ENCODE results near the gene NCAPG2. TPM values are rescaled to one million over a fixed set of nuclear protein-coding genes. Genes with fewer than 3 reads are reported as not detected.
"Not testable (repeated sequence)": the region's sequence is repeated elsewhere in the genome, so short reads cannot be mapped to it uniquely, and the experiment has no call there.

Gene NCAPG2
- total RNA-seq, 2 experiments from 2014 or later = 139 to 173 TPM

- Mint-ChIP-seq H3K4me3 (no peak overlapping the region), H3K27me3 (no peaks in the 10 kb centered on the region), H3K36me3 (ENCODE audit: low read depth) (peaks cover 74% of the 10 kb centered on the region), H3K9me3 (peaks cover 2% of the 10 kb centered on the region), H3K4me1 (peaks cover 76% of the 10 kb centered on the region), H3K27ac (peak overlapping the region; percentile 50)
- DNase-seq = no peak
- ChIA-PET CTCF (no interaction called here), POLR2A (interaction anchor here (0.6 kb wide), 1 partner anchor 365 kb away, joined by 3 read pairs; no protein-coding TSS in a partner anchor)
Measured at GRCh38 chr7:158699341-158699740, 5.3 kb downstream of the NCAPG2 start.

- Mint-ChIP-seq H3K27me3 (no peaks in the 10 kb centered on the region), H3K27ac (peak overlapping the region; percentile 50), H3K9me3 (peaks cover 2% of the 10 kb centered on the region), H3K36me3 (ENCODE audit: low read depth) (peaks cover 76% of the 10 kb centered on the region), H3K4me1 (peaks cover 78% of the 10 kb centered on the region), H3K4me3 (no peak overlapping the region)
- ChIA-PET POLR2A (interaction anchor here (0.6 kb wide), 1 partner anchor 366 kb away, joined by 3 read pairs; no protein-coding TSS in a partner anchor), CTCF (interaction anchor here (1.0 to 1.2 kb wide), 3 partner anchors 40 to 278 kb away, joined by 3 to 6 read pairs (median 5); no protein-coding TSS in a partner anchor)
- no peak for DNase-seq
Measured at GRCh38 chr7:158698657-158699195, 5.9 kb downstream of the NCAPG2 start.

GRCh38 chr7:158697597-158697996 is 7.0 kb downstream of the NCAPG2 start:
- H3K27ac Mint-ChIP-seq, H3K27me3 Mint-ChIP-seq, POLR2A ChIA-PET, H3K4me3 Mint-ChIP-seq, H3K9me3 Mint-ChIP-seq, DNase-seq: not testable (repeated sequence)
- peaks cover 72% of the 10 kb centered on the region for H3K36me3 Mint-ChIP-seq (ENCODE audit: low read depth)
- CTCF ChIA-PET = interaction anchor here (1.0 to 3.0 kb wide), 4 partner anchors 38 to 279 kb away, joined by 3 to 24 read pairs (median 6); no protein-coding TSS in a partner anchor
- H3K4me1 Mint-ChIP-seq = peaks cover 72% of the 10 kb centered on the region

- peaks cover 59% of the 10 kb centered on the region for H3K4me1 Mint-ChIP-seq
Measured at GRCh38 chr7:158695726-158696452, 8.7 kb downstream of the NCAPG2 start.

DNA sequence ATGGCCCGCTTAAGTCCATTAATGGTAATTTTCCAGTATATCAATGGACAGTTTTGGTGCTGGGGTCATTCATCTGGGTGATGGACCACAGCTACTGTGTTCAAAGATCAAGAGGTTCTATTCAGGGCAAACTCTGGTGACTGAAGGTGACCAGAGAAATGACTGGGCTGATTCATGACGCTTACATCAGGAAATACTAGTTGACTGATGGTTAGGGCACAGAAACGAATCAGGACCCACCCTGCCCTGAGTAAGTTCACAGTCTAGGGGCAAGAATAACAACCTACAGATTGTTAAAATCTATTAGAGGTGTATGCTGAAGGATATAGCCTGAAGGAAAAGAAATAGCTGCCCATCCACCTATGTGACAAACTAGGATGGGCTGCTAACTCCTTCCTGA is 9.5 kb downstream of the NCAPG2 start:
- H3K9me3 Mint-ChIP-seq = peaks cover 2% of the 10 kb centered on the region
- peaks cover 66% of the 10 kb centered on the region for H3K36me3 Mint-ChIP-seq (ENCODE audit: low read depth)
- no peak overlapping the region for H3K4me3 Mint-ChIP-seq
- POLR2A ChIA-PET = no interaction called here
- H3K27ac Mint-ChIP-seq = peak overlapping the region; percentile 83
- H3K4me1 Mint-ChIP-seq = peaks cover 53% of the 10 kb centered on the region
- DNase-seq = no peak
- H3K27me3 Mint-ChIP-seq = no peaks in the 10 kb centered on the region
- CTCF ChIA-PET = interaction anchor here (0.9 to 3.0 kb wide), 6 partner anchors 10 to 282 kb away, joined by 3 to 24 read pairs (median 4); partner anchors contain the start of gene NCAPG2

More at GRCh38 chr7:158695726-158696452, 8.7 kb downstream of the NCAPG2 start:
- DNase-seq = peak; percentile 57
- Mint-ChIP-seq H3K36me3 (ENCODE audit: low read depth) (peaks cover 65% of the 10 kb centered on the region), H3K9me3 (peaks cover 2% of the 10 kb centered on the region), H3K27me3 (no peaks in the 10 kb centered on the region), H3K4me3 (no peak overlapping the region), H3K27ac (peak overlapping the region; percentile 83)
- ChIA-PET POLR2A (no interaction called here), CTCF (interaction anchor here (0.9 to 3.0 kb wide), 6 partner anchors 9 to 281 kb away, joined by 3 to 24 read pairs (median 4); partner anchors contain the start of gene NCAPG2)

- CTCF ChIA-PET = interaction anchor here (1.0 to 3.0 kb wide), 5 partner anchors 10 to 282 kb away, joined by 3 to 24 read pairs (median 4); partner anchors contain the start of gene NCAPG2
- POLR2A ChIA-PET = no interaction called here
- H3K36me3 Mint-ChIP-seq (ENCODE audit: low read depth) = peaks cover 66% of the 10 kb centered on the region
Measured at GRCh38 chr7:158694650-158695049, 10.0 kb downstream of the NCAPG2 start.

DNA sequence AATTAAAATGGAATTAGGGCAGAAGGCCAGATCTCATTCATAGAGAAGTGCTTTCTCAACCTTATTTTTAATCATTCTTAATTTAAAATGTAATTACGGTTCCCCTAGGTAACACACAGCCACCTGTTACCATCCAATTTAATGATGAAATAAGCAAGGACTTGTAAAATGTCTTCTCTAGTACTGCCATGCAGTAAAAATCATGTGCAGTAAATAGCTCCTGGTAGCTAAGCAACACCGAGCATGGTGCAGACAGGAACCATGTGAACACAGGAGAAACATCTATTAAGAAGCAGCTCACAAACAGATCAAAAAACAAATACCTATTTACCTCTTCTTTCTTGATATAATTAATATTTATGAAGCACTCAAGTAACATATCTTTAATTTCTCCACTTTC is 15.1 kb downstream of the NCAPG2 start:
- H3K4me3 Mint-ChIP-seq = no peak overlapping the region
- H3K4me1 Mint-ChIP-seq = peaks cover 11% of the 10 kb centered on the region
- H3K36me3 Mint-ChIP-seq (ENCODE audit: low read depth) = peaks cover 61% of the 10 kb centered on the region
- no peaks in the 10 kb centered on the region for H3K9me3 Mint-ChIP-seq
- ChIA-PET CTCF (no interaction called here), POLR2A (no interaction called here)
- H3K27ac Mint-ChIP-seq = no peak overlapping the region
- no peaks in the 10 kb centered on the region for H3K27me3 Mint-ChIP-seq
- DNase-seq = no peak

More at GRCh38 chr7:158694650-158695049, 10.0 kb downstream of the NCAPG2 start:
- Mint-ChIP-seq H3K4me1 (peaks cover 53% of the 10 kb centered on the region), H3K9me3 (peaks cover 2% of the 10 kb centered on the region), H3K27ac (no peak overlapping the region), H3K27me3 (no peaks in the 10 kb centered on the region), H3K4me3 (no peak overlapping the region)
- DNase-seq = no peak

DNA sequence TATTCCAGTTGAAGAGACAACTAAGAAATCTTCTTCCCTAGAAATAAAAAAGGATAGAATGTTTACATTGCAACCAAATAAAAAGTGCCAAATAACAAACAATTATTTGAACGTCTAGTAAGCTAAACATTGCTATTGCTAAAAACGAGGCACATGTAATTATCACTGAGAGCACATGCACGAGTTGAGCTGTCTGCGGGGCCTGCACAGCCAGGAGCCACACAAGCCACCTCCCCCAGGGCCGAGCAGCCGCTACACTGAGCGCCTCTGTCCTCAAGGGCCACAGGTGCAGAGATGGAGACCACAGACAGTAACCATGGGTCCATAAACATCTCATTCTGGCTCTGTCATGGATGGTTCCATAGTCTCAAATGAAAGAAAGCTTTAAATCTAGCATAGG is 17.2 kb downstream of the NCAPG2 start:
- CTCF ChIA-PET = interaction anchor here (1.1 kb wide), 1 partner anchor 59 kb away, joined by 3 read pairs; no protein-coding TSS in a partner anchor
- peaks cover 67% of the 10 kb centered on the region for H3K36me3 Mint-ChIP-seq (ENCODE audit: low read depth)

GRCh38 chr7:158685693-158686092 is 18.9 kb downstream of the NCAPG2 start:
- H3K27ac Mint-ChIP-seq = no peak overlapping the region
- H3K4me3 Mint-ChIP-seq = no peak overlapping the region
- H3K9me3 Mint-ChIP-seq = no peaks in the 10 kb centered on the region
- ChIA-PET POLR2A (no interaction called here), CTCF (interaction anchor here (1.5 kb wide), 1 partner anchor 10 kb away, joined by 4 read pairs; no protein-coding TSS in a partner anchor)
- peaks cover 6% of the 10 kb centered on the region for H3K4me1 Mint-ChIP-seq
- no peaks in the 10 kb centered on the region for H3K27me3 Mint-ChIP-seq
- peaks cover 62% of the 10 kb centered on the region for H3K36me3 Mint-ChIP-seq (ENCODE audit: low read depth)
- DNase-seq = no peak

More for the DNA sequence above, 17.2 kb downstream of the NCAPG2 start:
- H3K27ac Mint-ChIP-seq = no peak overlapping the region
- POLR2A ChIA-PET = no interaction called here
- no peak for DNase-seq
- no peaks in the 10 kb centered on the region for H3K9me3 Mint-ChIP-seq
- H3K27me3 Mint-ChIP-seq = no peaks in the 10 kb centered on the region
- peaks cover 5% of the 10 kb centered on the region for H3K4me1 Mint-ChIP-seq
- H3K4me3 Mint-ChIP-seq = no peak overlapping the region

DNA sequence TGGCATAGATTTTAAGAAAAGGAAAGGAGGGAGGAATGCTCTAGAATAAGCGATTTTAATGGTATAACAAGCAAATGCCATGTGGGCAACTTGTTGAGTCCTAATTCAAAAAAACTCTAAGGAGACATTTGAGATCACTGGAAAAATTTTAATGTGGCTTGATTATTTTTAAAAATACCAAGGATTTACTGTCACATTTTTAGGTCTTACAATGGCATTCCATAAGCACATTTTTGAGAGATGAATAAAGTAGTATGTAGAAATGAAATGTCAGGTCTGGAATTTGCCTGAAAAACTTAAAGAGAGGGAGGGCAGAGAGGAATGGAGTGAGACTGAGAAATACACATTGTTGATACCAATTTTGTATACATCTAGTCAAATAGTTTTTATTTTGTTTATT is 20.3 kb downstream of the NCAPG2 start:
- POLR2A ChIA-PET = interaction anchor here (1.0 kb wide), 1 partner anchor 20 kb away, joined by 3 read pairs; the partner anchor contains the start of gene NCAPG2
- no peak overlapping the region for H3K27ac Mint-ChIP-seq
- CTCF ChIA-PET = no interaction called here
- H3K27me3 Mint-ChIP-seq = no peaks in the 10 kb centered on the region
- H3K36me3 Mint-ChIP-seq (ENCODE audit: low read depth) = peaks cover 63% of the 10 kb centered on the region
- no peak for DNase-seq
- H3K4me1 Mint-ChIP-seq = peaks cover 12% of the 10 kb centered on the region
- no peaks in the 10 kb centered on the region for H3K9me3 Mint-ChIP-seq
- H3K4me3 Mint-ChIP-seq = no peak overlapping the region

DNA sequence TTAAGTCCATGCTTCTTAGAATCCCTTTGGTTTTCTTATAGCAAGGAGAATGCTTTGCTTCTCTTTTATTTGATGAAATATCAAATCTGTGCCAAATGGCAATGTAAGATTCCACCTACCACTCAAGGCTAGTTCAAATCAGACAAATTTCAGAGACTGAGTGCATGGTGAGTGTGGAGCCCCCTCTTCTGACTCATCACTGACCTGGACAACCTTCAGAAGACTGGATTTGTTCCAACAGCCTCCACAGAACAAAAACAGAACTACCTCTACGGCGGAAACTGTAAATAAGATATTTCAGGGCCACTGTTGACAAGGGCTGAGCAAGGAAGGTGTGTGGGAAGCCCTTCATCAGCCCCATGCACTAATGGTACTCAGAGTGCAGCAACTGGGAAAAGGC is 21.1 kb downstream of the NCAPG2 start:
- H3K4me3 Mint-ChIP-seq = no peak overlapping the region
- H3K27ac Mint-ChIP-seq = no peak overlapping the region

GRCh38 chr7:158682456-158682855 is 22.1 kb downstream of the NCAPG2 start:
- Mint-ChIP-seq H3K27me3 (no peaks in the 10 kb centered on the region), H3K4me3 (no peak overlapping the region), H3K9me3 (no peaks in the 10 kb centered on the region), H3K36me3 (ENCODE audit: low read depth) (peaks cover 51% of the 10 kb centered on the region), H3K27ac (no peak overlapping the region), H3K4me1 (peaks cover 12% of the 10 kb centered on the region)
- DNase-seq = no peak
- CTCF ChIA-PET = no interaction called here
- POLR2A ChIA-PET = no interaction called here

More for the DNA sequence above, 21.1 kb downstream of the NCAPG2 start:
- peaks cover 62% of the 10 kb centered on the region for H3K36me3 Mint-ChIP-seq (ENCODE audit: low read depth)
- peaks cover 12% of the 10 kb centered on the region for H3K4me1 Mint-ChIP-seq
- no peaks in the 10 kb centered on the region for H3K27me3 Mint-ChIP-seq
- no peak for DNase-seq
- ChIA-PET CTCF (no interaction called here), POLR2A (interaction anchor here (1.0 kb wide), 1 partner anchor 21 kb away, joined by 3 read pairs; the partner anchor contains the start of gene NCAPG2)
- H3K9me3 Mint-ChIP-seq = no peaks in the 10 kb centered on the region

DNA sequence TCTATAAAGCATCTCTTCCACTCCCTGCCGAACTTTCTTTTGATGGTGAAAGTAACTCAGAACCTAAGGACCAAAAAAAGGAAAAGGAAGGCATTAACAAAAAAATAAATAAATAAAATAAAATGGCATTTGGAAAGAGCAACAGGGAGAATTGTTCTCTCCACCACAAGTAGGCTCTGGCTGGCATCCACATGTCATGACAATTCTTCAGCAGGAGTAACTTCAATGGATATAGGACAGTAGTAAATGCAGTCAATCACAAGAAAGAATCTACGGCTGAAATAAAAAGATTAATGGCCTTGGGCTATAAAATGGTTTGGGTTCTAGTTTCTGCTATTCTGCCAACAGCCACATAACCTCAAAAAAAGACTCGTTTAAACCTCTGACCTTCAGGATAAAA is 23.9 kb downstream of the NCAPG2 start:
- peaks cover 54% of the 10 kb centered on the region for H3K36me3 Mint-ChIP-seq (ENCODE audit: low read depth)
- H3K4me1 Mint-ChIP-seq = peaks cover 18% of the 10 kb centered on the region
- no peak overlapping the region for H3K27ac Mint-ChIP-seq
- H3K4me3 Mint-ChIP-seq = no peak overlapping the region
- POLR2A ChIA-PET = no interaction called here
- H3K27me3 Mint-ChIP-seq = no peaks in the 10 kb centered on the region
- no peak for DNase-seq
- CTCF ChIA-PET = interaction anchor here (0.9 to 1.3 kb wide), 4 partner anchors 11 to 297 kb away, joined by 3 to 4 read pairs (median 3); no protein-coding TSS in a partner anchor
- no peaks in the 10 kb centered on the region for H3K9me3 Mint-ChIP-seq
